GM12873 (cell line): ENCODE results near the gene GOLT1B.

Source experiments
- CTCF ChIP-seq: IDR thresholded peaks from 2 replicates; pipeline ENCODE4 v1.5.1; 2012; ENCODE audit warnings: low read depth, mild to moderate bottlenecking, moderate library complexity, low read length, control low read depth; ENCODE audit not compliant: insufficient read depth; ENCODE audit errors: missing control alignments

Gene GOLT1B

GRCh38 chr12:21526053-21526452 lies 24.5 kb downstream of the GOLT1B start, which contains the start of gene SPX:
Gene SPX, plus strand, starts transcription at chr12:21526296. Its CDS starts 177 bp downstream, at chr12:21526473.
- TF ChIP-seq CTCF = no peak

- TF ChIP-seq CTCF = no peak
These were observed 25.2 kb downstream of the GOLT1B start for GRCh38 chr12:21526721-21527345.

- no peak for TF ChIP-seq CTCF
These were observed 26.0 kb downstream of the GOLT1B start for GRCh38 chr12:21527451-21528180.

- no peak for TF ChIP-seq CTCF
These were observed 27.4 kb downstream of the GOLT1B start for GRCh38 chr12:21528953-21529352.

- no peak for TF ChIP-seq CTCF
These were observed 27.9 kb downstream of the GOLT1B start for GRCh38 chr12:21529456-21529855.

- no peak for TF ChIP-seq CTCF
These were observed 36.6 kb downstream of the GOLT1B start for GRCh38 chr12:21538061-21538653.

- TF ChIP-seq CTCF = no peak
These were observed 38.2 kb downstream of the GOLT1B start for GRCh38 chr12:21539797-21540196.
